SW 1271 (cell line): ENCODE results near the gene CCDC188.
A peak's percentile ranks its signal among the peaks of the same experiment; 100 is the strongest.
"Not testable (repeated sequence)": the region's sequence is repeated elsewhere in the genome, so short reads cannot be mapped to it uniquely, and the experiment has no call there.

Source experiments
- DNase-seq, 2 experiments: peaks; one replicate each; lab custom pipeline; 2025; lab: John Stamatoyannopoulos, UW

The CCDC188 gene

DNA sequence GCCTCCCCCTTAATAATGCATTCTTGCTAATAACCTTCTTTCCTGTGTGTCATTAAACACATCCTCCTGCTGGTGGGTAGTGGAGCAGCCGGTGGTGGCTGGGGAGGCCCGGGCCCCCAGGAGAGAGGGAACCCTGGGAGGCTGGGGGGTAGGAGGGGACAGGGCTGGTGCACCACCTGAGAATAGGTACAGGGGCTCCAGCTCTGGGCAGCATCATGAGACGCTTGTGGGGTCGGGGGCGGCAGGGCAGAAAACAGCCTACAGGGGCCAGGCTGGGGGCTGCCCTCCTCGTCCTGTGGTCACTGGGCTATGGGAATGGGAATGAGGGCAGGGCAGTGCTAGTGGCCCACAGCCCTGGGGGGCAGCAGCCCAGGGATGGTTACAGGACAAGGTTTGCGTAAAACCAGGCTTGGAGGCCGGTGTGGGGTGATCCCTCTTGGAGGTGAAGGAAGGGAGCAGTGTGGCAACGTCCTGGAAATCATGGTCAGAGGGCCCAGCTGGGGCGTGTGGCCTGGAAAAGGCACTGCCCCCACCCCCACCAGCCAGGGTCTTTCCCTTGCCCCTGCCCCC lies 18.5 kb upstream of the CCDC188 start:
- DNase-seq = no peak

DNA sequence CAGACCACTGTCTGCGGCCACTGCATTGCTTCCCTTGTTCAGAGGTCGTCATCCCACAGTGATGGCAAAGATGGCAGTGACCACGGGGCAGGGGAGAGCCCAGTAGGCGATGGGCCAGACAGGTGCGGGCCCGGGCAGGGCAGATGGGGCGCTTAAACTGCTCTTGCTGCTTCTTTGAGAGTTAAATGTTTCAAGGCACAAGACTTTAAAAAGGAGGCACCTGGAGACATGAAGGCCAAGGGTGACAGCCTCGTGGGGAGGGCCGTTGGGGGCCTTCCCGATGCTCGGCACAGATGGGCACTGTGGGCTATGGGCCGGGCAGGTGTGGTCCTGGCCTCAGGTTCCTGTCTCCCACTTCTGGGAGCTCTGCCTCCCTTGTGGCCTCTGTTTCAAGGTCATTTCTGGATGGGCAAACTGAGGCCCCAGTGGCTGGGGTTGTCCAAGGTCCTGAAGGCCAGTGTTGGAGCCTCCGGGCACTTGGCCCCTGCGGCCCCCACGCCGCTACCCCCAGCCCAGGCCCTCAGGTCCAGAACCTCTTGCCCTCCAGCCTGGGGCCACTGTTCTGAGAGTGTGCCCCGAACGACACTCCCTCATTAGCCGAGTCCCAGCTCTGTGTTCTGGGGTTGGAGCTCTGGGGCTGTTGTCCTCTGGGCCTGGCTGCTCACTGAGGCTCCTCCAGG lies 16.9 kb upstream of the CCDC188 start:
- no peak for DNase-seq

DNA sequence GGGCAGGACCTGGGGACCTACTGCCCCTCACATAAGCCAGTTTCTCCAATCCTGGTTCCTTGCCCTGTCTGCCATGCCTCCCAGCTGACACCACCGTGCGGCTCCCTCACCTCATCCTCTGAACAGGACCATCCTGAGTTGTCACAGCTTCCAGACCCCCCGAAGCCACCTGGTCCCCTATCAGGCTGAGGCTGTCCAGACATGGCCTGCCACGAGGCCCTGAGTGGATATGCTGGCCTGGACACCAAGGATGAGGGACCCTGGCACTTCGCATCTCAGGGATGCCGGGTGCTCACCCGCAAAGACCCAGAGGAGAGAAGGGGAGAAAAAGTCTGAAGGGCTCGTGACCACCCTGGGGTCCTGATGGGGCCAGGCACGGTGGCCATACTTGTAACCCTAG lies 15.8 kb upstream of the CCDC188 start:
- no peak for DNase-seq

- DNase-seq = no peak
These were observed 15.1 kb upstream of the CCDC188 start for GRCh38 chr22:20165913-20166312.

- DNase-seq = no peak
These were observed 14.6 kb upstream of the CCDC188 start for GRCh38 chr22:20165421-20165820.

DNA sequence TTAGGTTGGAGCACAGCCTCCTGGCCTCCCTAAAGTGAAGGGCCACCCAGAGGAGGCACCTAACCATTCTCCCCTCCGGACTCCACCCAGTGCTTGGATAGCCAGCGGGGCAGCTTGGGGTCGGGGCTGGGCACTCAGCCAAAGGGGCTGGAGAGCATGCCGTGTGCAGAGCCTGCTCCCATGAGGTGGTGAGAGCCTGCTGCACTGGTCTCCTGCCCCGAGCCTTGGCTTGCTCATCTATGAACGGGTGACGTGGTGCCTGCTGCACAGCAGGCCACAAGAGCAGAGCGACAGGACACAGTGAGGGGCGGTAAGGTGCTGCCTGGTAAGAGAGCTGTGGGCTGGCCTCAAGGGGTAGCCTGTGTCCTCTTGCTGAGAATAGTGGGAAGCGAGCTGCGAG lies 14.0 kb upstream of the CCDC188 start:
- DNase-seq = no peak

DNA sequence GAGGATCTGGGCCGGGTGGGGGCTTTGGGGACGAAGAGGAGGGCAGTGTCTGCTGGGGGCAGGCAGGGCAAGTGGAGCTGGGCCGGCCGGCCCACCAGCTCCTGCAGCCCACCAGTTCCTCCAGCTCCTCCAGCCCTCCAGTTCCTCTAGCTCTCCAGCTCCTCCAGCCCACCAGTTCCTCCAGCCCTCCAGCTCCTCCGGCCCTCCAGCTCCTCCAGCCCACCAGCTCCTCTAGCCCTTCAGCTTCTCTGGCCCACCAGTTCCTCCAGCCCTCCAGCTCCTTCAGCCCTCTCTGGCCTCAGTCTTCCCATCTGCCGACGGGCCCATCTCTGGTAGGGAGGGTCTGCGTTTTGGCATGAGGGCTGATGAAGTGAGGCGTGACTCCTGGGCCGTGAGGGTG lies 9.2 kb upstream of the CCDC188 start:
- no peak for DNase-seq

- DNase-seq = not testable (repeated sequence)
These were observed 8.7 kb upstream of the CCDC188 start for GRCh38 chr22:20159531-20159930.

DNA sequence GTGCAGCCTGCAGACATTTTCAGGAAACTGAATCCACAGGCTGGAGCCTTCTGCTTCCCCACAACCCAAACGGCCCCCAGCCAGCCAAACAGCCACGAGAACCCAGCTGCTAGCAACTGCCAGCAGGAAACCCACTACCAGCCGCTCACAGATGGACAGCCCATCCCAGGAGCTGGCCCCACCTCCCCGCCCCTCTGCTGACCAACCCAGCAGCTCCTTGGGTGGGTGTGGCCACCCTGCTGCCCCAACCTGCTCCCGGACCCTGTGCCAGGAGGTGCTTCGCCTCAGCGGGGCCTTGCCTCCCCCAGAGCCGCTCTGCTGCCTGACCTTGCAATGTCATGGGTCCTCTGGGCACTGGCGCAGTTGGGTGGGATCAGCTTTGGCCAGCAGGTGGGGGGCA lies 8.2 kb upstream of the CCDC188 start:
- DNase-seq = no peak

GRCh38 chr22:20158391-20159036 lies 7.7 kb upstream of the CCDC188 start:
- no peak for DNase-seq

- no peak for DNase-seq
These were observed 6.8 kb upstream of the CCDC188 start for GRCh38 chr22:20157430-20158183.

DNA sequence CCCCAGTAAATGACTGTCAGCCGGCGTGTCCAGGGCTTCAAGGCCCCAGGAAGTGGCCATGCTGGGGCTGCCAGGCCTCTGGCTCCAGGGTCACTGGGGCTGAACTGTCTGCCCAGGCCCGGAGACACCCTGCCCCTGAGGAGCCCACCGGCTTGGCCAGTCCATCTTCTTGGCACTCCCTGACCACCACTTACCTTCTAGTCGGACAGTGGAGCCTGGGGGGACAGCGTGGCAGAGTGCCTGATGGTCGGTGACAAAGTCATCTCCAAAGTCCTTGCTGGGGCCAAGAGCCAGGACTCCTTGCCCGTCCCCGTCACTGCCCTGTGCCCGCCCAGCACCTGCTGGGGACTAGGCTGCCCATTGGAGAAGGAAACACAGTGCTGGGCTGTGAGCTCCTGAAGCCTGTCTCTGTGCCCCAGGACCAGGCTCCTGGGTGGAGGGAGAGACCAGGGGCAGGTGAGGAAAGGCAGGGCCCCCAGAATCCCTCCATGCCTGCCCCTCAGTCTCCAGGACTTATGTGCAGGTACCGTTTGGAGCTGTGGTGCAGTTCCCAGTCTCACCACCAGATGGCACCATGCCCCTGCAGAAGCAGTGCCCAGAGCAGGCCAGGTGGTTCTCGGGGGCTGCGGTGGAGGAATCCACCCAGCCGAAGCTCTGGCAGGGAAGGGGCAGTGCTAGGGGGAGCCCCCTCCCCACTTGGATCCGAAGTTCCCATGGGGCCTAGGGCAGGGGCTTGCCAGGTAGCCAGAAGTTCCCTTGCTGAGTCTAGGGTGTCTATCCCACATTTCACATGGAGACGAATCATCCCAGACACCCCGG lies 6.0 kb upstream of the CCDC188 start:
- DNase-seq = peak in 1 of 2 experiments; percentile 41

DNA sequence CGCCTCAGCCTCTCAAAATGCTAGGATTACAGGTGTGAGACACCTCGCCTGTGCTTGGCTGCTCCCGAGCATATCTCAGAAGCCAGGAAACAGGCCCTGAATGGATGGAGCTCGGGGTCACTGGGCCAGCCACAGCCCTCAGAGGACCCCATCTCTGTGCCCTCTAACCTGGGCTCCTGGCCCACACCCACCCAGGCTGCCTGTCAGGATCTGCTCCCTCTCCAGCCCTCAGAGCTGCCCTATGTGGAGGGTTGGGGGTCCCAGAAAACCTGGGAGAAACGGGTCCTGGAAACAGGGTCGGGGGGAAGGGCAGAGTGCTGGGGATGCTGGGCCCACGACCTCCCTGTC lies 5.2 kb upstream of the CCDC188 start:
- no peak for DNase-seq

DNA sequence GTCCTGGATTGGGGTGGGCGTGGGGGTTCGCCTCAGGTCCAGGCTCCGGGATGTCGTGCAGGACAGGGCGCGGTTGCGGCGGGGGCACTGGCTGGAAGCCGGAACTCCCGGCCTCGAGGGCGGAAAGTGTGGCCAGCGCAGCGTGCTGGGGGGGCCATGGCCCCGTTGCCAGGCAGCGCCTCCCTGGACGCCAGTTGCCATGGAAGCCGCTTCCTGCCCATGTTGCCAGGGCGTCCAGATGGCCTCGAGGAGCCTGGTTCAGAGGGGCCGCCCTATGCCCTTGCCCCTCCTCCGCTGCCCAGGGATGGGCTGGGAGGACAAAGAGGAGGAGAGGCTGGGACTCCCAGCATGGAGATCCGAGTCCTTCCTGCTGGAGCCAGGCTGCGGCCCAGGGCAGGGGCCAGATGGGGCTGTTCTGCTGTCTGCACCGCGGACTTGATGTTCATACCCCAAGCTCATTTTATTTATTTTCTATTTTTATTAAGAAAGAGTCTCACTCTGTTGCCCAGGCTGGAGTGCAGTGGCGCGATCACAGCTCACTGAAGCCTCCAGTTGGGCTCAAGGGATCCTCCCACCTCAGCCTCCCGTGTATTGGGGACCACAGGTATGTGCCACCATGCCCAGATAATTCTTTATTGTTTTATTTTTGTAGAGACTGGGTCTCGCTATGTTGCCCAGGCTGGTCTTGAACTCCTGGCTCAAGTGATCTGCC lies 4.6 kb upstream of the CCDC188 start:
- DNase-seq = peak in 1 of 2 experiments; percentile 63

DNA sequence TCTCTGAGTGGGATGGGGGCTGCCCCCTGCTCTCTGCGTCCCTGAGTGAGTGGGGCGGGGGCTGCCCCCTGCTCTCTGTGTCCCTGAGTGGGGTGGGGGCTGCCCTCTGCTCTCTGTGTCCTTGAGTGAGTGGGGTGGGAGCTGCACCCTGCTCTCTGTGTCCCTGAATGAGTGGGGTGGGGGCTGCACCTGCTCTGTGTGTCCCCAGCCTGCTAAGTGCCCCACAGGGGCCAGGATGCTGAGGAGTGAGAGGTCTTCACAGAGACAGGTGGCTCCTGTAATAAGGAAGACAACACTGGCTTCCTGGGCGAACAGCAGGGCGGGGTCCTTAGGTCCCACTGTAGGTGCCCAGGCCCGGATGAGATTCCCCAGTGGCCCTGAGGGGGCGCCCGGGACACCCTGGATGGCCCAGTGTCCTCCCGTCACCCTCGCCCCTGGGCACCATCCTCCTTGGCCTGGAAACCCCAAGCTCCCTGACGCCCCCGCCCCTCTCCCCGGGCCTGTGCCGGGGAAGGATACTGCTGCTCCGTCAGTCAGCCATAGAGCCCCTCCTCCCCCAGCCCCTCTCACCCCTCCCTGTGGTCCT lies 3.8 kb upstream of the CCDC188 start:
- DNase-seq = no peak

DNA sequence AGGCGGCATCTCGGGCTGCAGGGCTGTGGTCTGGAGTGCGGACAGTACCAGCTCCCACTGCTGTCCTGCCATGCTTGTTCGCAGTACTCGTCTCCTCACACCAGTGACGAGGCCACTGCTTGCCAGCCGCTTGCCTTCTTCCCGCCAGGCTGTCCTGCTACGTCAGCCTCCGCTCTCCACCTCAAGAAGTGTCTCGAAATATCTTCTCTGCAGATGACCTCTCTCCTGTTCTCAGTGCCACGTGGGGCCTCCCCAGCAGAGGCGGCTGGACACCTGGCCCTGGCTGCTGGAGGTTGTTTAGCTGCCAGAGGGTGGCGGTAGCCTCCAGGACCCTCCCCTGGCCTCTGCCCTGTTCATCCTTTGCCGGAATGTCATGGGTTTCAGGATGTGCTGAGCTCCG lies 3.1 kb upstream of the CCDC188 start:
- DNase-seq = no peak

DNA sequence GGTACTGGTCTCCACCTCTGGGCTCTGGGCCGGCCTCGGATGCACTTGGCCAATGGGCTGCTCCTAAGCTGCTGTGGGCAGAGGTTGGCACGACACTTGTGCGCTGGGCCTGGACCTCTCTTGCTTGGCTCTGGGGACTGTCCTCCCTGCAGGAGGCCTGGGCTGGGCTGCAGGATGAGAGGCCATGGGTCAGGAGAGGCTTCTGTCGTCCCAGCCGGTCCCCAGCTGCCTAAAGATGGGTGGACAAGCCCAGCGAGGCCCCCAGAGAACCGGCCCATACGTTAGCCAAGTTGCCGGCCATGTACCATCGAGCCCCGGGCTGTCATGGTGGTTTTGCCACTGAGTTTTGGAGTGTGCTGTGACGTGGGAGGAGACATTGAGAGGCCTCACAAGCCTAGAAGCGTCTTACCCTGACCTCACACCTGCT lies 1.6 kb upstream of the CCDC188 start:
- no peak for DNase-seq

DNA sequence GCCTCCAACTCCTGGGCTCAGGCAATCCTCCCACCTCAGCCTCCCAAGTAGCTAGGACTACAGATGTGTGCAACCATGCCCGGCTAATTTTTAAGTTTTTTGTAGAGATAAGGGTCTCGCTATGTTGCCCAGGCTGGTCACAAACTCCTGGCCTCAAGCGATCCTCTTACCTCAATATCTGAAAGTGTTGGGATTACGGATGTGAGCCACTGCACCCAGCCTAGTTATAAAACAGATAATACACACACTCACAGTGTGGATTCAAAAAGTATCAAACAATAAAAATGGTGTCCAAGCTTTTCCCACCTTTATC lies 377 bp upstream of the CCDC188 start:
- DNase-seq = no peak

DNA sequence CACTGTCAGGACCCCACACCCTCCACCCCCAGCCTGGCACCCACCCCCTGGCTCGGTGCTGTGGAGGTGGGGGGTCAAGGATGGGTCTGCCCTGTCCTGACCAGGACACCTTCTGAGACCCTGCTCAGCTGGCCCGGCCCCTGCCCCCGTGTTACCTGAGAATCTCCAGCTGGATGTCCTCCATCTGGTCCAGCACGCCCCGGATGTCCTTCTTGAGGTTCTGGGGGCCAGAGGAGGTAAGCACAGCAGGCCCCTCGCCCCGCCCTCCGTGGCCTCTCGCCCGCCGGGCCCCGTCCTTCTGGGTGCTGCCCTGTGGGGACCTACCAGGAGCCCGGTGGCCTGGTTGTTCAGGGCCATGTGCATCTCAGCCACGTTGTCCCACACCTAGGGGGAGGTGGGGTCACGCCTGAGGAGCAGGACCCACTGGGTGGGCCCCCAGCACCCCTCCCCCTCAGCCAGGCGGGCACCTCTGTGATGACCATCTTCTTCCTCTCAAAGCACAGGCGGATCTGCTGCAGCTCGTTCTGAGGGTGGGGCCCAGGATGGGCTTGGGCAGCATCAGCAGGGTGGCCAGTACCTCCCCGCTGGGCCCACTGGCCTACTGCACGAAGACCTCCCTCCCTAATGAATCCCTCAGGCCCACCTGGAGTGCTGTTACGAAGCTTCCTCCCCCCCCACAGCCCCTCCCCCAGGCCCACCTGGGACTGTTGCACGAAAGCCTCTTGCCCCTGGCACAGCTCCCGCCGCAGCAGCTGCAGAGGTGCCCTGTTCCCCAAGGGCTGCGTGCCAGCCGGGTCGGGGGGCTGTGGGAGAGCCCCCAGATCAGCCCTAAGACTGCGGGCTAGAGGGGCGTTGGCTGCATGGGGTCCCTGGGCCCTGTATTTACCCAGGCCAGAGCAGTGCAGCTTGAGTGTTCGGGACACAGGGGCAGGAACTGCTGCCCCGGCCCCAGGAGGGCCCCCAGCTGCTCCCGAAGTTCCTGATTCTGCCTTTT lies 1.3 kb downstream of the CCDC188 start:
- DNase-seq = no peak

DNA sequence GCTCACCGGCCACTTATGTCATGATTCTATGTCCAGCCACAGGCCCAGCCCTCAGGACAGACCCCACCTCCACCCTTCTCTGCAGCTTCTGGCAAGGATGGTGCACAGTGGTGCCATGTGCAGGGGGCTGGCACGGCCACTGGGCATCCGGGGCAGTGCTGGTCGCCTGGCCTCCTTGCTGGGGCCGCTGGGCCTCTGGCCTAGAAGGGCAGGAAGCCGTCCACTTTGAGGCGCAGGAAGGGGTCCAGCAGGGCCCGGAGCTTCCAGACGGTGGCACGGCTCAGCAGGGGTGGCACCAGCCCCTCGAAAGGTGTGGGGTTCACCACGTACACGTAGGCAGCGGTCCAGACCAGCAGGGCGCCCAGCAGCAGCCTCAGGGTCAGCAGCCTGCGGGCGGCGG lies 2.4 kb downstream of the CCDC188 start:
- no peak for DNase-seq
